B cell (primary cell): Measurements from ENCODE around the gene FUT9.

Experiments used
- CTCF ChIP-seq: fragments of 200-600 bp; IDR thresholded peaks from one replicate; pipeline ENCODE4 v1.8.0; 2022; ENCODE audit warnings: antibody characterized with exemption, mild to moderate bottlenecking
- EZH2 ChIP-seq: IDR thresholded peaks from 2 replicates; pipeline ENCODE4 v1.6.1; 2012; ENCODE audit warnings: borderline replicate concordance, low read depth, mild to moderate bottlenecking, moderate library complexity, low read length; ENCODE audit not compliant: insufficient read depth, poor library complexity, severe bottlenecking

- TF ChIP-seq CTCF: no peak
- no peak for TF ChIP-seq EZH2
Measured at GRCh38 chr6:96051555-96051954, 35.8 kb downstream of the FUT9 start.
